Heart left ventricle (tissue), 16 donors: Measurements from ENCODE around the gene NALF2. TPM values are rescaled to one million over a fixed set of nuclear protein-coding genes. Genes with fewer than 3 reads are reported as not detected.

Experiments
- ATAC-seq, 4 donors: fragments of 200-7000 bp; cut with Tn5 transposase; one replicate each; pipeline ENCODE4 v1.9.1; 2020 to 2022; ENCODE audit warnings: moderate library complexity in 4 of 4, mild to moderate bottlenecking in 3 of 4, moderate number of reproducible peaks in 1 of 4
- DNase-seq, 5 donors: peaks; one replicate each; pipeline ENCODE4 v3.0.0-alpha.2; 2020
- H3K27ac ChIP-seq, 12 donors: fragments of 200-600 bp; sonication (generic) in 4 of 12; one replicate each; pipeline versions ENCODE4 v1.5.0 to v1.8.0; 2016 to 2022; ENCODE audit warnings: mild to moderate bottlenecking in 2 of 12
- H3K27me3 ChIP-seq, 9 donors: fragments of 200-600 bp; sonication (generic) in 2 of 9; one replicate each; pipeline versions ENCODE4 v1.5.1 to v1.8.0; 2016 to 2022; ENCODE audit warnings: mild to moderate bottlenecking in 3 of 9
- H3K36me3 ChIP-seq, 9 donors: fragments of 200-600 bp; sonication (generic) in 2 of 9; one replicate each; pipeline versions ENCODE4 v1.5.0 to v1.8.0; 2018 to 2022; ENCODE audit warnings: mild to moderate bottlenecking in 2 of 9
- H3K4me1 ChIP-seq, 12 donors: fragments of 200-600 bp; sonication (generic) in 4 of 12; one replicate each; pipeline versions ENCODE4 v1.5.0 to v1.8.0; 2016 to 2022; ENCODE audit warnings: mild to moderate bottlenecking in 3 of 12
- H3K4me3 ChIP-seq, 12 donors: fragments of 200-600 bp; sonication (generic) in 4 of 12; one replicate each; pipeline versions ENCODE4 v1.5.0 to v1.8.0; 2017 to 2022; ENCODE audit warnings: mild to moderate bottlenecking in 9 of 12, moderate library complexity in 4 of 12
- H3K9me3 ChIP-seq, 12 donors: fragments of 200-600 bp; sonication (generic) in 4 of 12; one replicate each; pipeline versions ENCODE4 v1.5.0 to v1.8.0; 2016 to 2022; ENCODE audit warnings: mild to moderate bottlenecking in 1 of 12
- POLR2A ChIP-seq, 2 donors: fragments of 450-650 bp; IDR thresholded peaks; one replicate each; pipeline ENCODE4 v1.6.1; 2017; ENCODE audit warnings: antibody characterized with exemption in 2 of 2, mild to moderate bottlenecking in 2 of 2, moderate library complexity in 2 of 2
- WGBS, 4 donors: extraction: QIAGEN DNeasy Blood & Tissue Kit in 2 of 4; methylation state at CpG; one replicate each; pipeline versions ENCODE4 v1.1.5 to v1.1.7; 2013 to 2018; 5-methylcytosine and 5-hydroxymethylcytosine counted together
- intact Hi-C, 10 donors: fragments of 100-400 bp; cut with DNase I; formaldehyde crosslinking; loops; one replicate each; pipeline versions ENCODE4 v1.11.1 to v1.14.2; 2022
- polyA plus RNA-seq, 2 donors: library from polyadenylated mRNA; stranded (reverse); fragments of 200-250 nt; gene quantifications; one replicate each; pipeline ENCODE4 v1.2.3, GENCODE V29; 2013
- total RNA-seq, 9 donors: library from RNA; depleted of rRNA in 2 of 9; stranded (reverse); fragments of >200 nt in 2 of 9; fragmentation: NEBNext Ultra II Directional in 3 of 9; extraction: Animal tissue kit (Norgen Biotek cat#: 25700) in 3 of 9; gene quantifications; one replicate each; pipeline versions ENCODE4 v1.1.0 to v1.2.4, GENCODE V29; 2016 to 2023
- TF ChIP-seq, protein P1 (sequence below), 12 donors: fragments of 200-600 bp; sonication (generic) in 4 of 12; IDR thresholded peaks; one replicate each; pipeline versions ENCODE4 v1.5.0 to v1.8.0; 2018 to 2022; ENCODE audit warnings: antibody characterized with exemption in 12 of 12, mild to moderate bottlenecking in 5 of 12
- donor health status: ischemic (EF 13 %, LVEDD 7.1; RV severe dilation, severe dysfunction).
- donor health status: healthy with polysubstance abuse.
- donor health status: DM: no; HTN: yes; CAD: no.
- donor health status: DM: no; HTN: no; CAD: no.
- donor health status: ischemic (EF 25% LVEDD 6.9; RV normal size, moderate dysfunction).
- donor health status: ischemic (EF 25% LVEDD 5.7; RV mildly dilated, moderate dysfunction).
- donor health status: healthy.
- donor health status: DM: yes; HTN: yes; CAD: no.
- donor health status: ischemic (EF 35%, LVEDD 5.7; RV mildly dilated, moderate dysfunction).
- donor health status: nonischemic (EF 11% LVEDD 7.7; RV severe dilation, severe dysfunction).
- donor health status: DM: yes; HTN: yes; CAD: no.
- donor health status: PGD.
- donor health status: ischemic (EF 29% LVEDD 5.4; RV normal size, mild dysfunction).
- donor health status: nonischemic (EF 23%, LVEDD 6.1; RV moderate dilation, normal function).

The NALF2 gene
- total and polyA plus RNA-seq, 11 donors: 1.5 to 60.5 (median 18.0) TPM

GRCh38 chrX:69543572-69543971, 39.4 kb downstream of the NALF2 start:
- no peaks in the 10 kb centered on the region for H3K36me3 ChIP-seq
- peaks cover 0 to 7% (median 0%) of the 10 kb centered on the region in 12 donors for H3K9me3 ChIP-seq
- ATAC-seq: no peak
- H3K4me1 ChIP-seq: peaks cover 0 to 9% (median 0%) of the 10 kb centered on the region in 12 donors
- TF ChIP-seq, protein P1, sequence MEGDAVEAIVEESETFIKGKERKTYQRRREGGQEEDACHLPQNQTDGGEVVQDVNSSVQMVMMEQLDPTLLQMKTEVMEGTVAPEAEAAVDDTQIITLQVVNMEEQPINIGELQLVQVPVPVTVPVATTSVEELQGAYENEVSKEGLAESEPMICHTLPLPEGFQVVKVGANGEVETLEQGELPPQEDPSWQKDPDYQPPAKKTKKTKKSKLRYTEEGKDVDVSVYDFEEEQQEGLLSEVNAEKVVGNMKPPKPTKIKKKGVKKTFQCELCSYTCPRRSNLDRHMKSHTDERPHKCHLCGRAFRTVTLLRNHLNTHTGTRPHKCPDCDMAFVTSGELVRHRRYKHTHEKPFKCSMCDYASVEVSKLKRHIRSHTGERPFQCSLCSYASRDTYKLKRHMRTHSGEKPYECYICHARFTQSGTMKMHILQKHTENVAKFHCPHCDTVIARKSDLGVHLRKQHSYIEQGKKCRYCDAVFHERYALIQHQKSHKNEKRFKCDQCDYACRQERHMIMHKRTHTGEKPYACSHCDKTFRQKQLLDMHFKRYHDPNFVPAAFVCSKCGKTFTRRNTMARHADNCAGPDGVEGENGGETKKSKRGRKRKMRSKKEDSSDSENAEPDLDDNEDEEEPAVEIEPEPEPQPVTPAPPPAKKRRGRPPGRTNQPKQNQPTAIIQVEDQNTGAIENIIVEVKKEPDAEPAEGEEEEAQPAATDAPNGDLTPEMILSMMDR (IDR thresholded peaks at IDR 0.05): no peak
- DNase-seq: no peak
- no peak overlapping the region for H3K27ac ChIP-seq
- peaks cover 0 to 15% (median 0%) of the 10 kb centered on the region in 9 donors for H3K27me3 ChIP-seq
- H3K4me3 ChIP-seq: no peak overlapping the region
- intact Hi-C loops: no loop called here
- 55 to 73% (median 67%) methylated on average over 3 of the region's 3 CpGs for WGBS, 4 donors

DNA sequence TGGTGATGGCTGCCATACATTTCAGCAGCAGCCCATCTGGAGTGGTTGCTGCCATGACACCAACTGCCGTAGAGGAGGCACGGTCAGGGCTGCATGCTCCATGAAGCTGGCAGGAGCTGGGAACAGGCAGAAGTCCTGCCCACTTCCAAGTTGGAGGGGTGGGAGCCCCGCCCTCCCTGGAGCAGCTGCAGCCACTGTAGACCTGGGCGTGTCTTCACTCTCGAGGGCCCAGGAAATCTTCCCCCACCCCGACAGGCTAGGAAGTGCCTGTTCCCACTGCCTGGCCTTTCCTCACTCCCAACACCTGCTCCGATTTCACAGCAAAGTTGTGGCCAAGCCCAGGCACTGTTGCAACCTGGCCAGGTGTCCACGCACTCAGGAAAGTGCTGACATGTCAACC, 42.3 kb downstream of the NALF2 start:
- no peak for TF ChIP-seq POLR2A (IDR thresholded peaks at IDR 0.05)
- TF ChIP-seq, protein P1 (IDR thresholded peaks at IDR 0.05): no peak
- DNase-seq: no peak
- Histone ChIP-seq H3K4me3 (no peak overlapping the region), H3K27ac (no peak overlapping the region), H3K36me3 (no peaks in the 10 kb centered on the region), H3K4me1 (no peaks in the 10 kb centered on the region), H3K9me3 (peaks cover 0 to 7% (median 0%) of the 10 kb centered on the region in 12 donors), H3K27me3 (no peaks in the 10 kb centered on the region)
- intact Hi-C loops: no loop called here
- no peak for ATAC-seq
- 66 to 92% (median 83%) methylated on average over 4 to 8 of the region's 8 CpGs for WGBS, 4 donors

- H3K9me3 ChIP-seq: peaks cover 0 to 7% (median 0%) of the 10 kb centered on the region in 12 donors
- WGBS, 4 donors: 79 to 95% (median 93%) methylated on average over 5 of the region's 5 CpGs
- H3K4me3 ChIP-seq: no peak overlapping the region
- no peak overlapping the region for H3K27ac ChIP-seq
- ATAC-seq: no peak
- DNase-seq: no peak
- no peaks in the 10 kb centered on the region for H3K4me1 ChIP-seq
- no peak for TF ChIP-seq POLR2A (IDR thresholded peaks at IDR 0.05)
- TF ChIP-seq, protein P1 (IDR thresholded peaks at IDR 0.05): no peak
- intact Hi-C loops: no loop called here
- H3K36me3 ChIP-seq: no peaks in the 10 kb centered on the region
- H3K27me3 ChIP-seq: peaks cover 0 to 3% (median 0%) of the 10 kb centered on the region in 9 donors
These were observed 42.9 kb downstream of the NALF2 start for GRCh38 chrX:69546978-69547377.

DNA sequence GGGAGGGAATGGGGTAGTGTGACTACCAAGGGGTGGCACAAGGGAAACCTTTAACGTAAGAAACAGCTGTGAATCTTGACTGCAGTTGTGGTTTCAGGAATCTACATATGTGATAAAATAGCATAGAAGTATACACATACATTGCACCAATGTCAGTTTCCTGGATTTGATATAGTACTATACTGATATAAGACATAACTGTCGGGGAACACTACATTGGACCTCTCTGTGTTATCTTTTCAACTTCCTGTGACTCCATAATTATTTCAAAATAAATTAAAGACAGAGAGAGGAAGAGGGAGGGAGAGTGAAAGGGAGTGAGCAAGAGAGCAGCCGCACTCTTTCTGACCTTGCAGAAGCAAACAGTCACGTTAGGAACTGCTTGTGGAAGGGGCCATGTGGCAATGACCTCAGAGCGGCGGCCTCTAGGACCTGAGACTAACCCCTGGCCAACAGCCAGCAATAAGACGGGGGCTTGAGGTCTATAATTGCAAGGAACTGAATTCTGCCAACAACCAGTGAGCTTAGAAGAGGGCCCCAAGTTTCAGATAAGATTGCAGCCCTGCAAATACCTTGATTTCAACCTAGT, 47.4 kb downstream of the NALF2 start:
- intact Hi-C loops: no loop called here
- Histone ChIP-seq H3K4me1 (no peaks in the 10 kb centered on the region), H3K27ac (no peak overlapping the region), H3K4me3 (no peak overlapping the region), H3K36me3 (no peaks in the 10 kb centered on the region), H3K27me3 (peaks cover 0 to 10% (median 0%) of the 10 kb centered on the region in 9 donors), H3K9me3 (peaks cover 0 to 7% (median 0%) of the 10 kb centered on the region in 12 donors)
- TF ChIP-seq POLR2A (IDR thresholded peaks at IDR 0.05): no peak
- TF ChIP-seq, protein P1 (IDR thresholded peaks at IDR 0.05): no peak
- 45 to 57% (median 52%) methylated on average over 7 of the region's 7 CpGs for whole genome bisulfite sequencing, 4 donors
- no peak for ATAC-seq
- DNase-seq: no peak
